Measurements from ENCODE around the gene RNF220.

- no peak for TF ChIP-seq CTCF (IDR thresholded peaks at IDR 0.05 in 8 of 11, conservative IDR thresholded peaks at IDR 0.05 in 3 of 11)
- TF ChIP-seq POLR2AphosphoS5 (IDR thresholded peaks at IDR 0.05), result no peak
- TF ChIP-seq POLR2A (IDR thresholded peaks at IDR 0.05), result no peak
Measured at GRCh38 chr1:44621841-44622286, 216.8 kb downstream of the RNF220 start.

Measured in spleen (tissue), 7 donors.